NCI-H1105 (cell line): ENCODE measurements around the gene TLE3.
"Not testable (repeated sequence)": the region's sequence is repeated elsewhere in the genome, so short reads cannot be mapped to it uniquely, and the experiment has no call there.

Experiments
- DNase-seq: peaks from one replicate; lab custom pipeline; 2025; lab: John Stamatoyannopoulos, UW

The TLE3 gene

DNA sequence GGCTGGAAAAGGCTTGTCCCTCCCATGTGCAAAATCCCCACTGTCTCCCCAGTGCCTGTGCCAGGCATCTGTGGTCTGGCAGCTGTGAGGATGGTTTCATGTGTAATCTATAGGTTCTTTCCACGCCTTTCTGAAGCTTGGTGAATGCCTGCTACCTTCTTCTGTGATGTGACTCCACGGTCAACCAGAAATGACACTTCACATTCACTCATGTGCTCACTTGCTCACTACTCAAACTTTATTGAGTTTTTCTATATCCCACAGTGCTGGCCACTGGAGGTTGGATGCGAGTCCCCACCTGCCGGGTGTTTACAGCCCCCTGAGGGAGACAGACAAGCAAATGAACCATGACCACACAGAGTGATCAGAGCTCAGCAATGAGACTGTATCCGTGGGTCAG is 27.9 kb upstream of the TLE3 start:
- DNase-seq: no peak

GRCh38 chr15:70121624-70122302 is 24.0 kb upstream of the TLE3 start:
- no peak for DNase-seq

- DNase-seq: no peak
Observed at GRCh38 chr15:70120958-70121623, 23.4 kb upstream of the TLE3 start.

DNA sequence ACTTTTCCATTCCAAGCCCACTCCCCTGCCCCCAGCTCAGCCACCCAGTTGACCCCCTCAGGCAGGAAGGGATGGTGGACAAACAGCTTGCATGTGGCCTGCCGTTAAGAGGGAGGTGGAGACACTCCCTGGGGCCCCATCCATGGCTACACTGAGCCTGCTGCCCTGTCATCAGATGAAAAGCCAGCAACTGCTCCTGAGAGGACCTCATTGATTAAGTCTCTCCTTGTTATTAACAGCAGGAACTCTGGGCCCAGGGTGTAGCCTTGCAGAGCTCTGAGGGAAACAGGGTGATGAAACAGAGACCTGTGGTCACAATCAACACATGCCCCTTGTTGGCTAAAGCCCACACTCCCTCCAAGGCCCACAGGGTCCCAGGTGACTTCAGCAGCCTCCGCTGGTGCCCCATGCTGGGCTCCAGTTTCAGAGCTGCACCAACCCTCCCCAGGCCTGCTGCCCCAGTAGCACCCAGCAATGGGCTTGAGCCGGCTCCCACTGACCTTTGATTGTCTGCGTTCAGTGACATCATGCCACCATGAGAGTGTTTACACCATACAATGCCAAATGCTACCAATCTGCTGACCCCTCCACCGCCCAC is 22.3 kb upstream of the TLE3 start:
- no peak for DNase-seq

GRCh38 chr15:70118599-70118998 is 20.9 kb upstream of the TLE3 start:
- no peak for DNase-seq

DNA sequence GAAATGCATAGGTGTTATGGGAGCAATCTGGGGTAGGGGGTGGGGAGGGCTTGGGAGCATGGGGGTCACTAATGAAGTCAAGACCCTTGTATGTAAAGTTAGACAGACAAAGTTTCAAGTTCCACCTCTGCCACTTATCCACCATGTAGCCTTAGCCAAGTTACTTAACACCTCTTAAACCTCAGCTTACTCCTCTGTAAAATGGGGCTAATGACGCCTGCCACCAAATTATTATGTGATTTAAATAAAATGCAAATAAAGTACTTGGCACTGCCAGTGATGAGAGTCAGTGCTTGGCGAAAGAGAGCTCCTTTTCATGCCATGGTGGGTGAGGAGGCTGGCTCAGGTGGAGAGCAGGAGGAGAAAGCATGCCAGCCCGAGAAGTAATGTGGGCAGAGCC is 18.6 kb upstream of the TLE3 start:
- DNase-seq: no peak

- DNase-seq: no peak
Observed at GRCh38 chr15:70114221-70114620, 16.5 kb upstream of the TLE3 start.

GRCh38 chr15:70113304-70113700 is 15.6 kb upstream of the TLE3 start:
- no peak for DNase-seq

- DNase-seq: not testable (repeated sequence)
Observed at GRCh38 chr15:70112572-70113303, 15.0 kb upstream of the TLE3 start.

DNA sequence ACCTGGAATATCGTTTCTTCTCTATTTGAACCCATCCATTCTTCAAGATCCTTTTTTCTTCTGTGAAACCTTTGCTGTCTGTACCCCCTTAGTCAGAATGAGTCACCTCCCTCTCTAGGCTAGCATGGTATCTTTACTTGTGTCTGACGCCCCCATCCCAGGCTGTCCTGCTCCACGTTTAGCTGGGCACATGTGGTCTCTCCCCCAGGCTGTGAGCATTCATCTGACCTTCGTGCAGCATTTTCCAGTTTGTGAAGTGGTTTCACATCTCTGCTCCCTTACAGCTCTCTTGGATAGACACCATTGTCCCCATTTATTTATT is 14.3 kb upstream of the TLE3 start:
- DNase-seq: no peak

DNA sequence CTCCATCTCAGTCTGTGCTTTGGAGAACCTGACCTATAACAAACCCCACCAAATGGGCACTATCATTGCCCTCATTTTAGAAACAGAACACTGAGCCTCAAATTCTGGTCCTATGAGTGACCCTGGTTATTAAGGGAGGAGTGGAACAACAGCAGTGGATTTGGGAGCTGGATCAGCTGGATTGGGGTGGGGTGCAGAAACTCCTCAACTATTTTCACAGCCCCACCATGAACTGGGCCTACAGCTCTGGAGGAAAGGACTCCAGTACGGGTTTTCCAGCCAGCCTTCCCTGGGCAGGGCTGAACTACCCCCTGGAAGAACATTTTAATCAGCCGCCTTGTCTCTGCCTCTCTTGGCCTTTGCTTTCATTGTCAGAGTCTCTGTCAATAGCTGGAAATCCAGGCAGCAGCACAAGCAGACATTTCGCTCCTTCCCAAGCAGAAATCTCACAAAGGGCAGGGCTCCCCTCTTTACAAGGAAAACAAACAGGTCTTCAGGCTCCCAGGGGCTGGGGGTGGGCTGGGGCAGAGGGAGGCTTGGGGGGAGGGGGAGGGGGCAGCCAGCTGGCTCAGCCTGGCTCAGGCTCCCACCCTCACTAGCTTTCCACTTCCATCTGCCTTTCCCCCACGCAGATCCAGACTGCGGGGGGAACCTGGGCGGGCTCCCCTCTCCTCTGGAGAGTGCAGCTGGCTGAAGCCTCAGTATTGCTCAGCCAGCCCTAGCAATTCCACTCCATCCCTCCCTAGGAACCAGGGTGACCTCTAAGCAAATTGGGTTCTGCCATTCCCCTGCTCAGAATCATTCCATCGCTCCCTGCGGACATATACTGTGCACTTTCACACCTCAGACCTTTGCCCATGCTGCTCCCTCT is 13.7 kb upstream of the TLE3 start:
- DNase-seq: peak; percentile 93

DNA sequence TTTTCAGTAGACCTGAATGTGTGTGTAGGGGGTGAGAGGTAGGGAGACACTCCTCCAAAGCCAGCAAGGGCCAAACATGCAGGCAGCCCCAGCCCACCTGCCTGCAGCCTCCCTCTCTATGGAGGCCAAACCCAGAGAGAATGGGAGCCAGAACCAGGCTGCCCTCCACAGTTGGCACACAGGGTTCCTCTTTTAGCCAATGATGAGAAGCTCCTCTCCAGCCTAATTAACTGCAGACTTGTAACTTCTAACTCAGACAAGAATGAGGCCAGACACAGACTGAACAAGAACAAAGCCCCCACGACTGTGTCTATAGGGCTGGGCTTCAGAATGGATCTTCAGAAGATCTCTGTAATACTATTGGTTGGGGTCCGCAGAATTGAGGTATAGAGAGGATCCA is 12.3 kb upstream of the TLE3 start:
- no peak for DNase-seq

- DNase-seq: no peak
Observed at GRCh38 chr15:70109531-70109930, 11.8 kb upstream of the TLE3 start.

DNA sequence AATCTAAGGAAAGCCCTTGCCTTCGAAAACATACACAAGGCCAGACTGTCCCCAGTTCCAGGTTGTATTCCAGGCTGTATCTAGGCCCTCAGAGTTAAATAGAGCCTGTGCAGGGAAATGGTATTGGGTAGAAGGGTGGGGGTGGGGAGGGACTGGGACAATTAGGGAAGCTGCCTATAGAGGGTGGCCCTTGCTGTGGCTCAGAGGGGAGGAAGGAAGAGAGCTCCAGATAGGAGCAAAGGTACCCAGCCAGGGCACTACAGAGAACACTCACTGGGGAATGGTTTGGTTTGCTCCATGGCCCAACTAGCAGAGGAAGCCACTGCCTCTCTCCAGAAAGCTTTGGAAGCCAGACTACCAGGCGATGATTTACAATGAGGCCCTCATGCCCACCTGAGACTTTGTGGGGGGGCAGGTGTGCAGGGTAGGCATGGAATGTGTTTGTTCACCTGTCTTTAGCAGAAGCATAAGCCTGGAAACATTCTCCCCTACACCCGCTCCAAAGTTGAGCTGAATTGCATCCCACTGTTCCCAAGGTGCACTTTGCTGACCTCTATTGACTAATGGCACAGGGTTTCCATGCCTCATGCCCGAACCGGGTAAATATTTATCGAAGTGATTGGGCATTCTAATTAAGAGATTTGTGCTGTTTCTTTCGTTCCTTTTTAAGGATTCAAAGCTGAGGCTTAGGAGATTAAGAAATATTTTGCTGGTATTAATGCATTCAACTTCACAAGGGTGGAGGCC is 6.3 kb upstream of the TLE3 start:
- DNase-seq: no peak

- no peak for DNase-seq
Observed at GRCh38 chr15:70102827-70103226, 5.1 kb upstream of the TLE3 start.

- DNase-seq: peak; percentile 99
Observed at GRCh38 chr15:70101459-70102113, 3.9 kb upstream of the TLE3 start.

- peak; percentile 78 for DNase-seq
Observed at GRCh38 chr15:70100474-70101341, 3.0 kb upstream of the TLE3 start.

GRCh38 chr15:70099967-70100473 is 2.3 kb upstream of the TLE3 start:
- peak; percentile 42 for DNase-seq

DNA sequence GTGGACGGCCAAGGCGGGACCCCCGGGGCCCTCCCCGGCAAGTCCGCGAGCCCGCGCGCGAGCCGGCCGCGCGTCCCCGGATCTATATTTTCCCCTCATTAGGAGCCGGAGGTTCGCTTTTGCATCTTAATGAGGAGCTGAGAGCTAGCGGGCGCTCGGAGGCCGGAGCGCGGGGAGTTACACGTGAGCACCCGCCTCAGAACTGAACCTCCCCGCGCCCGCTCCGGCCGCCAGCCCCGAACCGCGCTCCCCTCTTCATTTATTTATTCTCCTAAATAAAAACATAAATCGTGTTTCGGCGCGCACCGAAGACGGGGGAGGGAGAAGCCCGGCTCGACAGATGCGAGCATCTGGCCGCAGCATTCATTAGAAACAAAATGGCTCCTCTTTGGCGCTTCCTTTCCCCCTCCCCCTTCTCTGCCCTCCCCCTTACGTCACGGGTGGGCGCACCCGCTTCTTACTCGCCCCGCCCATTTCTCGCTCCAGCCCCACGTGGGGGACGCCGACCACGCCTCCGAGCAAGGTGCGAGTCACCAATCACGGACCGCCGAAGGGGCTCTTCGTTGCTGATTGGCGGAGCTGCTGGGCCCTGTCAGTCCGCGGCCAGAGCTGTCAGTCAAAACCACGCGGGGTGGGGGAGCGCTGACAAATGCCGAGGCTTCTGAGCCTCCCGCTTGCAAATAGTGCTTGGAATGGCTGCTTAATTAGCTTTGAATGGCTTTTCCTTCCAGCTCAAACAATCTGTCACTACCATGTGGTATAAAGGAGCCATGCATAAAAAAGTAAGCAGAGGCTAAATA is 1.6 kb upstream of the TLE3 start:
- DNase-seq: peak; percentile 100
